GM23338 (cell line): ENCODE data around the gene ARL15. TPM values are rescaled to one million over a fixed set of nuclear protein-coding genes. Genes with fewer than 3 reads are reported as not detected.

Source experiments
- ATAC-seq: fragments of 200-7000 bp; cut with Tn5 transposase; 3 replicates; pipeline ENCODE4 v1.9.1; 2020
- DNase-seq: peaks from one replicate; pipeline ENCODE4 v3.0.0-alpha.2; 2015; ENCODE audit warnings: low spot score
- H2AFZ ChIP-seq: fragments of 200-600 bp; sonication (generic); 2 replicates; pipeline ENCODE4 v1.8.0; 2016; ENCODE audit warnings: antibody characterized with exemption, mild to moderate bottlenecking, moderate library complexity
- H3F3A ChIP-seq: fragments of 200-600 bp; sonication (generic); replicated peaks from 2 replicates; pipeline ENCODE4 v1.8.0; 2017; ENCODE audit warnings: antibody characterized with exemption, mixed run types, low read depth
- H3K27ac ChIP-seq: fragments of 200-600 bp; sonication (generic); 2 replicates; pipeline ENCODE4 v1.6.1; 2016; ENCODE audit warnings: low read depth
- H3K27me3 ChIP-seq: fragments of 200-600 bp; sonication (generic); 2 replicates; pipeline ENCODE4 v1.8.0; 2016; ENCODE audit warnings: mild to moderate bottlenecking, mixed run types, moderate library complexity; ENCODE audit not compliant: insufficient read depth
- H3K36me3 ChIP-seq: fragments of 200-600 bp; sonication (generic); 2 replicates; pipeline ENCODE4 v1.8.0; 2016; ENCODE audit warnings: mild to moderate bottlenecking; ENCODE audit not compliant: insufficient read depth
- H3K4me1 ChIP-seq: fragments of 200-600 bp; sonication (generic); 2 replicates; pipeline ENCODE4 v1.8.0; 2016; ENCODE audit warnings: mild to moderate bottlenecking, moderate library complexity; ENCODE audit not compliant: insufficient read depth
- H3K4me2 ChIP-seq: fragments of 200-600 bp; sonication (generic); 2 replicates; pipeline ENCODE4 v1.7.1; 2017; ENCODE audit warnings: mixed run types
- H3K4me3 ChIP-seq: fragments of 200-600 bp; sonication (generic); 2 replicates; pipeline ENCODE4 v1.6.1; 2016; ENCODE audit warnings: mixed run types
- H3K79me2 ChIP-seq: fragments of 200-600 bp; sonication (generic); replicated peaks from 2 replicates; pipeline ENCODE4 v1.8.0; 2017; ENCODE audit warnings: mild to moderate bottlenecking; ENCODE audit not compliant: insufficient read depth
- H3K9me2 ChIP-seq: fragments of 200-600 bp; sonication (generic); 2 replicates; pipeline ENCODE4 v1.8.0; 2017; ENCODE audit not compliant: insufficient read depth
- H4K20me1 ChIP-seq: fragments of 200-600 bp; sonication (generic); replicated peaks from 2 replicates; pipeline ENCODE4 v1.8.0; 2017; ENCODE audit warnings: mild to moderate bottlenecking; ENCODE audit not compliant: insufficient read depth
- H3K27ac Mint-ChIP-seq: 2 replicates; pipeline ENCODE4 v1.8.0; 2020; ENCODE audit warnings: inconsistent platforms, mild to moderate bottlenecking, moderate library complexity, mixed read lengths
- H3K27me3 Mint-ChIP-seq: 3 replicates; pipeline ENCODE4 v1.8.0; 2022; ENCODE audit warnings: low read depth, mild to moderate bottlenecking, moderate library complexity, mixed read lengths, inconsistent platforms; ENCODE audit not compliant: insufficient read depth, poor library complexity
- H3K36me3 Mint-ChIP-seq: 3 replicates; pipeline ENCODE4 v1.8.0; 2021; ENCODE audit warnings: low read depth, mild to moderate bottlenecking, inconsistent platforms, moderate library complexity, mixed read lengths
- H3K4me1 Mint-ChIP-seq: 3 replicates; pipeline ENCODE4 v1.8.0; 2020; ENCODE audit warnings: mild to moderate bottlenecking, inconsistent platforms, mixed read lengths
- H3K4me3 Mint-ChIP-seq: 3 replicates; pipeline ENCODE4 v1.8.0; 2021; ENCODE audit warnings: moderate library complexity, mild to moderate bottlenecking, inconsistent platforms, mixed read lengths
- H3K9me3 Mint-ChIP-seq: 3 replicates; pipeline ENCODE4 v1.8.0; 2020; ENCODE audit warnings: moderate library complexity, mild to moderate bottlenecking, inconsistent platforms, mixed read lengths
- CREB1 ChIP-seq: fragments of 250-450 bp; sonication (Bioruptor Pico); IDR thresholded peaks from 2 replicates; pipeline ENCODE4 v1.5.0; 2020; ENCODE audit warnings: low read depth, mild to moderate bottlenecking, moderate library complexity
- ETS1 ChIP-seq: IDR thresholded peaks from 2 replicates; pipeline ENCODE4 v1.6.1; 2016; ENCODE audit warnings: antibody characterized with exemption
- EZH2phosphoT487 ChIP-seq: fragments of 200-600 bp; sonication (generic); IDR thresholded peaks from one replicate; pipeline ENCODE4 v1.8.1; 2018; ENCODE audit warnings: antibody characterized with exemption; ENCODE audit not compliant: unreplicated experiment
- JUNB ChIP-seq: IDR thresholded peaks from one replicate; pipeline ENCODE4 v1.6.1; 2016; ENCODE audit warnings: antibody characterized with exemption; ENCODE audit not compliant: unreplicated experiment
- NANOG ChIP-seq: IDR thresholded peaks from 2 replicates; pipeline ENCODE4 v1.6.1; 2016; ENCODE audit warnings: antibody characterized with exemption, borderline replicate concordance
- POLR2AphosphoS5 ChIP-seq: IDR thresholded peaks from 2 replicates; pipeline ENCODE4 v1.6.1; 2016; ENCODE audit warnings: antibody characterized with exemption, low read depth
- ZNF114 ChIP-seq: fragments of 250-450 bp; sonication (Bioruptor Pico); IDR thresholded peaks from 2 replicates; pipeline ENCODE4 v1.5.0; 2020; ENCODE audit warnings: mild to moderate bottlenecking, moderate library complexity
- ZNF331 ChIP-seq: fragments of 250-450 bp; sonication (Bioruptor Pico); IDR thresholded peaks from 2 replicates; pipeline ENCODE4 v1.5.0; 2020; ENCODE audit warnings: low read depth, mild to moderate bottlenecking, moderate library complexity
- polyA plus RNA-seq: library from polyadenylated mRNA; unstranded; fragments of >200 nt; fragmentation: Nextera tagmentation; extraction: Ambion mirVana; gene quantifications from 2 replicates; pipeline ENCODE4 v1.2.1, GENCODE V29; 2016
- total RNA-seq: library from RNA; depleted of rRNA; stranded (reverse); fragments of >200 nt; shearing (Covaris generic); gene quantifications from 2 replicates; pipeline ENCODE4 v1.2.3, GENCODE V29; 2014
- TF ChIP-seq, protein P1 (sequence below): fragments of 250-450 bp; sonication (Bioruptor Pico); IDR thresholded peaks from 2 replicates; pipeline ENCODE4 v1.5.0; 2020; ENCODE audit warnings: mild to moderate bottlenecking, moderate library complexity
- TF ChIP-seq, protein P2 (sequence below): IDR thresholded peaks from one replicate; pipeline ENCODE4 v1.6.1; 2018; ENCODE audit warnings: antibody characterized with exemption; ENCODE audit not compliant: unreplicated experiment

The ARL15 gene
- total and polyA plus RNA-seq, 2 experiments from 2014 or later, result 13.0 to 54.0 TPM

- TF ChIP-seq, protein P1, sequence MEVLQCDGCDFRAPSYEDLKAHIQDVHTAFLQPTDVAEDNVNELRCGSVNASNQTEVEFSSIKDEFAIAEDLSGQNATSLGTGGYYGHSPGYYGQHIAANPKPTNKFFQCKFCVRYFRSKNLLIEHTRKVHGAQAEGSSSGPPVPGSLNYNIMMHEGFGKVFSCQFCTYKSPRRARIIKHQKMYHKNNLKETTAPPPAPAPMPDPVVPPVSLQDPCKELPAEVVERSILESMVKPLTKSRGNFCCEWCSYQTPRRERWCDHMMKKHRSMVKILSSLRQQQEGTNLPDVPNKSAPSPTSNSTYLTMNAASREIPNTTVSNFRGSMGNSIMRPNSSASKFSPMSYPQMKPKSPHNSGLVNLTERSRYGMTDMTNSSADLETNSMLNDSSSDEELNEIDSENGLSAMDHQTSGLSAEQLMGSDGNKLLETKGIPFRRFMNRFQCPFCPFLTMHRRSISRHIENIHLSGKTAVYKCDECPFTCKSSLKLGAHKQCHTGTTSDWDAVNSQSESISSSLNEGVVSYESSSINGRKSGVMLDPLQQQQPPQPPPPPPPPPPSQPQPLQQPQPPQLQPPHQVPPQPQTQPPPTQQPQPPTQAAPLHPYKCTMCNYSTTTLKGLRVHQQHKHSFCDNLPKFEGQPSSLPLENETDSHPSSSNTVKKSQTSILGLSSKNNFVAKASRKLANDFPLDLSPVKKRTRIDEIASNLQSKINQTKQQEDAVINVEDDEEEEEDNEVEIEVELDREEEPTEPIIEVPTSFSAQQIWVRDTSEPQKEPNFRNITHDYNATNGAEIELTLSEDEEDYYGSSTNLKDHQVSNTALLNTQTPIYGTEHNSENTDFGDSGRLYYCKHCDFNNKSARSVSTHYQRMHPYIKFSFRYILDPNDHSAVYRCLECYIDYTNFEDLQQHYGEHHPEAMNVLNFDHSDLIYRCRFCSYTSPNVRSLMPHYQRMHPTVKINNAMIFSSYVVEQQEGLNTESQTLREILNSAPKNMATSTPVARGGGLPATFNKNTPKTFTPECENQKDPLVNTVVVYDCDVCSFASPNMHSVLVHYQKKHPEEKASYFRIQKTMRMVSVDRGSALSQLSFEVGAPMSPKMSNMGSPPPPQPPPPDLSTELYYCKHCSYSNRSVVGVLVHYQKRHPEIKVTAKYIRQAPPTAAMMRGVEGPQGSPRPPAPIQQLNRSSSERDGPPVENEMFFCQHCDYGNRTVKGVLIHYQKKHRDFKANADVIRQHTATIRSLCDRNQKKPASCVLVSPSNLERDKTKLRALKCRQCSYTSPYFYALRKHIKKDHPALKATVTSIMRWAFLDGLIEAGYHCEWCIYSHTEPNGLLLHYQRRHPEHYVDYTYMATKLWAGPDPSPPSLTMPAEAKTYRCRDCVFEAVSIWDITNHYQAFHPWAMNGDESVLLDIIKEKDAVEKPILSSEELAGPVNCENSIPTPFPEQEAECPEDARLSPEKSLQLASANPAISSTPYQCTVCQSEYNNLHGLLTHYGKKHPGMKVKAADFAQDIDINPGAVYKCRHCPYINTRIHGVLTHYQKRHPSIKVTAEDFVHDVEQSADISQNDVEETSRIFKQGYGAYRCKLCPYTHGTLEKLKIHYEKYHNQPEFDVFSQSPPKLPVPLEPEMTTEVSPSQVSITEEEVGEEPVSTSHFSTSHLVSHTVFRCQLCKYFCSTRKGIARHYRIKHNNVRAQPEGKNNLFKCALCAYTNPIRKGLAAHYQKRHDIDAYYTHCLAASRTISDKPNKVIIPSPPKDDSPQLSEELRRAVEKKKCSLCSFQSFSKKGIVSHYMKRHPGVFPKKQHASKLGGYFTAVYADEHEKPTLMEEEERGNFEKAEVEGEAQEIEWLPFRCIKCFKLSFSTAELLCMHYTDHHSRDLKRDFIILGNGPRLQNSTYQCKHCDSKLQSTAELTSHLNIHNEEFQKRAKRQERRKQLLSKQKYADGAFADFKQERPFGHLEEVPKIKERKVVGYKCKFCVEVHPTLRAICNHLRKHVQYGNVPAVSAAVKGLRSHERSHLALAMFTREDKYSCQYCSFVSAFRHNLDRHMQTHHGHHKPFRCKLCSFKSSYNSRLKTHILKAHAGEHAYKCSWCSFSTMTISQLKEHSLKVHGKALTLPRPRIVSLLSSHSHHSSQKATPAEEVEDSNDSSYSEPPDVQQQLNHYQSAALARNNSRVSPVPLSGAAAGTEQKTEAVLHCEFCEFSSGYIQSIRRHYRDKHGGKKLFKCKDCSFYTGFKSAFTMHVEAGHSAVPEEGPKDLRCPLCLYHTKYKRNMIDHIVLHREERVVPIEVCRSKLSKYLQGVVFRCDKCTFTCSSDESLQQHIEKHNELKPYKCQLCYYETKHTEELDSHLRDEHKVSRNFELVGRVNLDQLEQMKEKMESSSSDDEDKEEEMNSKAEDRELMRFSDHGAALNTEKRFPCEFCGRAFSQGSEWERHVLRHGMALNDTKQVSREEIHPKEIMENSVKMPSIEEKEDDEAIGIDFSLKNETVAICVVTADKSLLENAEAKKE (CRISPR knock-in tag), result no peak
- TF ChIP-seq ZNF331 (CRISPR knock-in tag), result no peak
- TF ChIP-seq CREB1 (CRISPR knock-in tag), result no peak
- TF ChIP-seq POLR2AphosphoS5, result no peak
- no peak for TF ChIP-seq NANOG
- no peak for TF ChIP-seq JUNB
- no peak for TF ChIP-seq ETS1
Measured at GRCh38 chr5:54049144-54049543, 261.2 kb downstream of the ARL15 start (continued).

GRCh38 chr5:54045077-54045792 lies 265.1 kb downstream of the ARL15 start:
- no peak overlapping the region for H3K27ac Mint-ChIP-seq
- H4K20me1 ChIP-seq, result no peaks in the 10 kb centered on the region
- no peaks in the 10 kb centered on the region for H3F3A ChIP-seq
- ATAC-seq (no peak), DNase-seq (no peak)
- H3K4me2 ChIP-seq, result peak overlapping the region; percentile 17; the same call in 1 of the 2 replicates
- TF ChIP-seq, protein P2, sequence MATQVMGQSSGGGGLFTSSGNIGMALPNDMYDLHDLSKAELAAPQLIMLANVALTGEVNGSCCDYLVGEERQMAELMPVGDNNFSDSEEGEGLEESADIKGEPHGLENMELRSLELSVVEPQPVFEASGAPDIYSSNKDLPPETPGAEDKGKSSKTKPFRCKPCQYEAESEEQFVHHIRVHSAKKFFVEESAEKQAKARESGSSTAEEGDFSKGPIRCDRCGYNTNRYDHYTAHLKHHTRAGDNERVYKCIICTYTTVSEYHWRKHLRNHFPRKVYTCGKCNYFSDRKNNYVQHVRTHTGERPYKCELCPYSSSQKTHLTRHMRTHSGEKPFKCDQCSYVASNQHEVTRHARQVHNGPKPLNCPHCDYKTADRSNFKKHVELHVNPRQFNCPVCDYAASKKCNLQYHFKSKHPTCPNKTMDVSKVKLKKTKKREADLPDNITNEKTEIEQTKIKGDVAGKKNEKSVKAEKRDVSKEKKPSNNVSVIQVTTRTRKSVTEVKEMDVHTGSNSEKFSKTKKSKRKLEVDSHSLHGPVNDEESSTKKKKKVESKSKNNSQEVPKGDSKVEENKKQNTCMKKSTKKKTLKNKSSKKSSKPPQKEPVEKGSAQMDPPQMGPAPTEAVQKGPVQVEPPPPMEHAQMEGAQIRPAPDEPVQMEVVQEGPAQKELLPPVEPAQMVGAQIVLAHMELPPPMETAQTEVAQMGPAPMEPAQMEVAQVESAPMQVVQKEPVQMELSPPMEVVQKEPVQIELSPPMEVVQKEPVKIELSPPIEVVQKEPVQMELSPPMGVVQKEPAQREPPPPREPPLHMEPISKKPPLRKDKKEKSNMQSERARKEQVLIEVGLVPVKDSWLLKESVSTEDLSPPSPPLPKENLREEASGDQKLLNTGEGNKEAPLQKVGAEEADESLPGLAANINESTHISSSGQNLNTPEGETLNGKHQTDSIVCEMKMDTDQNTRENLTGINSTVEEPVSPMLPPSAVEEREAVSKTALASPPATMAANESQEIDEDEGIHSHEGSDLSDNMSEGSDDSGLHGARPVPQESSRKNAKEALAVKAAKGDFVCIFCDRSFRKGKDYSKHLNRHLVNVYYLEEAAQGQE, result no peak
- no peak for TF ChIP-seq ETS1
- no peak for TF ChIP-seq JUNB
- TF ChIP-seq POLR2AphosphoS5, result no peak
- TF ChIP-seq ZNF114 (CRISPR knock-in tag), result no peak
- TF ChIP-seq EZH2phosphoT487, result no peak
- H3K4me1 ChIP-seq, result peaks cover 15% of the 10 kb centered on the region; the same call in 1 of the 2 replicates
- no peaks in the 10 kb centered on the region for H3K27me3 Mint-ChIP-seq
- no peak overlapping the region for H3K4me3 ChIP-seq
- no peaks in the 10 kb centered on the region for H3K9me3 Mint-ChIP-seq
- H3K9me2 ChIP-seq, result no peaks in the 10 kb centered on the region
- no peaks in the 10 kb centered on the region for H3K36me3 ChIP-seq
- H3K4me1 Mint-ChIP-seq, result peaks cover 21% of the 10 kb centered on the region
- no peaks in the 10 kb centered on the region for H3K36me3 Mint-ChIP-seq
- H3K27ac ChIP-seq, result no peak overlapping the region
- H2AFZ ChIP-seq, result no peak overlapping the region
- H3K4me3 Mint-ChIP-seq, result no peak overlapping the region
- H3K79me2 ChIP-seq, result no peaks in the 10 kb centered on the region
- no peaks in the 10 kb centered on the region for H3K27me3 ChIP-seq
